CD14-positive monocyte (primary cell): Measurements from ENCODE around the gene IGSF8. TPM values are rescaled to one million over a fixed set of nuclear protein-coding genes. Genes with fewer than 3 reads are reported as not detected.

Experiments used
- DNase-seq, 3 donors: peaks; one replicate each; pipeline ENCODE4 v3.0.0-alpha.2; 2011 to 2022
- H2AFZ ChIP-seq: 2 replicates; pipeline ENCODE4 v1.6.0; 2012; ENCODE audit warnings: mild to moderate bottlenecking, low read depth, low read length, inconsistent platforms; ENCODE audit not compliant: insufficient read depth, poor library complexity, severe bottlenecking
- H3K27ac ChIP-seq, 2 donors: 1 replicate in 1 of 2; 2 replicates in 1 of 2; pipeline ENCODE4 v1.5.1; 2012 to 2013; ENCODE audit warnings: low read length in 2 of 2, control low read depth in 1 of 2, inconsistent platforms in 1 of 2, low read depth in 1 of 2, mild to moderate bottlenecking in 1 of 2
- H3K27me3 ChIP-seq, 2 donors: one replicate each; pipeline versions ENCODE4 v1.6.0 to v1.6.1; 2011 to 2013; ENCODE audit warnings: low read length in 2 of 2; ENCODE audit not compliant: control insufficient read depth in 2 of 2, insufficient read depth in 2 of 2
- H3K36me3 ChIP-seq, 2 donors: replicated peaks in 1 of 2; 1 replicate in 1 of 2; 2 replicates in 1 of 2; pipeline versions ENCODE4 v1.5.1 to v1.6.1; 2012 to 2013; ENCODE audit warnings: low read length in 2 of 2, control low read depth in 1 of 2, inconsistent platforms in 1 of 2, mild to moderate bottlenecking in 1 of 2; ENCODE audit not compliant: insufficient read depth in 2 of 2, control insufficient read depth in 1 of 2
- H3K4me1 ChIP-seq, 2 donors: 1 replicate in 1 of 2; 2 replicates in 1 of 2; pipeline versions ENCODE4 v1.5.1 to v1.6.1; 2012 to 2013; ENCODE audit warnings: low read length in 2 of 2, control low read depth in 1 of 2, inconsistent platforms in 1 of 2, mild to moderate bottlenecking in 1 of 2, moderate library complexity in 1 of 2; ENCODE audit not compliant: insufficient read depth in 2 of 2, control insufficient read depth in 1 of 2
- H3K4me2 ChIP-seq: replicated peaks from 2 replicates; pipeline ENCODE3; 2012; ENCODE audit warnings: low read length, moderate library complexity, mild to moderate bottlenecking; ENCODE audit not compliant: poor library complexity, severe bottlenecking; ENCODE audit errors: extremely low read depth
- H3K4me3 ChIP-seq, 3 experiments: fragments of 200-600 bp in 1 of 3; sonication (generic) in 1 of 3; replicated peaks in 1 of 3; 1 replicate in 2 of 3; 2 replicates in 1 of 3; pipeline ENCODE4 v1.5.1; 2011 to 2013; ENCODE audit warnings: low read length in 3 of 3, mild to moderate bottlenecking in 3 of 3, control low read depth in 2 of 3, low read depth in 2 of 3, inconsistent platforms in 1 of 3, moderate library complexity in 1 of 3
- H3K79me2 ChIP-seq: 2 replicates; pipeline ENCODE4 v1.6.0; 2012; ENCODE audit warnings: mild to moderate bottlenecking, control low read depth, inconsistent platforms, low read length, moderate library complexity; ENCODE audit not compliant: insufficient read depth
- H3K9ac ChIP-seq: 2 replicates; pipeline ENCODE4 v1.6.0; 2017; ENCODE audit warnings: low read length, mild to moderate bottlenecking; ENCODE audit not compliant: insufficient read depth, poor library complexity, severe bottlenecking
- H3K9me3 ChIP-seq, 2 donors: replicated peaks in 1 of 2; 1 replicate in 1 of 2; 2 replicates in 1 of 2; pipeline versions ENCODE4 v1.5.1 to v1.6.1; 2012 to 2013; ENCODE audit warnings: low read length in 2 of 2, control low read depth in 1 of 2; ENCODE audit not compliant: control insufficient read depth in 1 of 2, insufficient read depth in 1 of 2
- H4K20me1 ChIP-seq: 2 replicates; pipeline ENCODE4 v1.6.0; 2012; ENCODE audit warnings: mild to moderate bottlenecking, low read length, control low read depth, moderate library complexity; ENCODE audit not compliant: insufficient read depth
- H3K27ac Mint-ChIP-seq, 7 donors: one replicate each; pipeline ENCODE4 v1.8.0; 2020; ENCODE audit warnings: mild to moderate bottlenecking in 7 of 7, mixed read lengths in 7 of 7, moderate library complexity in 6 of 7, inconsistent platforms in 2 of 7
- H3K27me3 Mint-ChIP-seq, 3 donors: one replicate each; pipeline ENCODE4 v1.8.0; 2021 to 2022; ENCODE audit warnings: low read depth in 3 of 3, mild to moderate bottlenecking in 3 of 3, mixed read lengths in 3 of 3, moderate library complexity in 3 of 3, inconsistent platforms in 1 of 3
- H3K36me3 Mint-ChIP-seq, 2 donors: one replicate each; pipeline ENCODE4 v1.8.0; 2020; ENCODE audit warnings: mixed read lengths in 2 of 2, inconsistent platforms in 1 of 2, mild to moderate bottlenecking in 1 of 2
- H3K4me1 Mint-ChIP-seq: one replicate; pipeline ENCODE4 v1.8.0; 2020; ENCODE audit warnings: mild to moderate bottlenecking, mixed read lengths
- H3K4me3 Mint-ChIP-seq, 2 donors: one replicate each; pipeline ENCODE4 v1.8.0; 2020; ENCODE audit warnings: mild to moderate bottlenecking in 2 of 2, mixed read lengths in 2 of 2, moderate library complexity in 1 of 2
- H3K9me3 Mint-ChIP-seq, 7 donors: one replicate each; pipeline ENCODE4 v1.8.0; 2020 to 2022; ENCODE audit warnings: mixed read lengths in 7 of 7, mild to moderate bottlenecking in 6 of 7, moderate library complexity in 6 of 7, inconsistent platforms in 2 of 7
- CTCF ChIP-seq: fragments of 200-600 bp; IDR thresholded peaks from one replicate; pipeline ENCODE4 v1.8.0; 2022; ENCODE audit warnings: antibody characterized with exemption, mild to moderate bottlenecking
- WGBS: methylation state at CpG from one replicate; pipeline ENCODE4 v1.1.5; 2013; ENCODE audit warnings: missing lambda C conversion rate; ENCODE audit not compliant: insufficient coverage; 5-methylcytosine and 5-hydroxymethylcytosine counted together
- intact Hi-C, 2 donors: fragments of 100-400 bp; cut with micrococcal nuclease; formaldehyde crosslinking; loops; one replicate each; pipeline versions ENCODE4 v1.15.0 to v1.15.1; 2023
- polyA plus RNA-seq, 3 donors: library from polyadenylated mRNA; depleted of rRNA in 1 of 3; unstranded in 2 of 3; stranded (reverse) in 1 of 3; fragments of 300-500 nt in 2 of 3; fragments of >200 nt in 1 of 3; fragmentation: Illumina TruSeq in 2 of 3; gene quantifications; 1 replicate in 2 of 3; 2 replicates in 1 of 3; pipeline ENCODE4 v1.2.3, GENCODE V29; 2012 to 2021

The IGSF8 gene
- polyA plus RNA-seq, 3 donors = 9.6 to 23.9 (median 10.8) TPM

DNA sequence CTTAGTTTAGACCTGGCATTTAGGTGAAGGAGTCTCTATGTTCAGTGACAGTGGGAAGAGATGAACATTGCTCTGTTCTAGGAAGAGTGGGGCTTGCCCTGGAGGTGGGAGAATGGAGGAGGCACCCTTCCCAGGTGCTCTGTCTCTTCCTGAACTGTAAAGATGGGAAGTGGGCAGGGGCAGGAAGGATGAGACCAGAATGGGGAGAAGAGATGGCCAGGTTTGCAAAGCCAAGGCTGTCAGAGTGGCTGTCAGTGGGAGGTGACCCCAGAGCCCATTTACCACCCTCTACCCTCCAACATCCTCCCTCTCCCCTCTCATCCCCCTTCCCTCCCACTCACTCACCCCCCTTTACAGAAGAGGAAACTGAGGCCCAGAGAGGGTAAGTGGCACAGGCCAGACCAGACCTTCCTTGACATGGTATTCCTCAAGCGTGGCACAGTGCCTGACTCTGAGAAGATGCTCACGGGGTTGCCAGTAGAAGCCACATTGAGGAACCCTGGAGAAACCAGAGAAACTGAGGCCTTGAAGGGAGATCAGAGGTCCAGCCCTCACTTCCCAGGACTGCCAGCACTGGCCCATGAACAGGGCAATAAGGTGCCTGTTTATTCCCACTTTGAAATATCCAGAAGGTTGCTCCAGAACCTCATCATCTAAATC is 1.4 kb upstream of the IGSF8 start:
- H3K4me1 ChIP-seq = peaks cover 74 to 81% of the 10 kb centered on the region in 2 donors
- peaks cover 0 to 3% of the 10 kb centered on the region in 2 donors for H3K36me3 ChIP-seq
- H3K4me3 Mint-ChIP-seq = no peak overlapping the region
- TF ChIP-seq CTCF = no peak
- peak overlapping the region; percentile 79 for H3K4me2 ChIP-seq
- no peaks in the 10 kb centered on the region for H3K27me3 ChIP-seq
- peaks cover 3 to 8% (median 4%) of the 10 kb centered on the region in 3 donors for H3K27me3 Mint-ChIP-seq
- no peak for DNase-seq
- H3K4me1 Mint-ChIP-seq = peaks cover 66% of the 10 kb centered on the region
- no peaks in the 10 kb centered on the region for H3K9me3 Mint-ChIP-seq
- peak overlapping the region in 1 of 2 donors; percentile 87 for H3K27ac ChIP-seq
- peaks cover under 1 to 5% of the 10 kb centered on the region in 2 donors for H3K36me3 Mint-ChIP-seq
- 95% methylated on average over 2 of the region's 2 CpGs for WGBS
- H3K9me3 ChIP-seq = no peaks in the 10 kb centered on the region
- H2AFZ ChIP-seq = peak overlapping the region; percentile 82
- H3K79me2 ChIP-seq = no peaks in the 10 kb centered on the region
- H3K4me3 ChIP-seq = peak overlapping the region in 1 of 3 experiments; percentile 82
- H3K9ac ChIP-seq = peak overlapping the region; percentile 68
- H3K27ac Mint-ChIP-seq = peak overlapping the region; percentile 87 to 96 (median 92)
- intact Hi-C loops = loop anchor here (5.0 to 10.0 kb wide), 8 partner anchors 95 to 315 kb away; partner anchors contain the start of genes CASQ1 (in 1 of the 2), DUSP23 (in 1 of the 2), PEA15 (in 1 of the 2) and PEX19 (in 1 of the 2)
- H4K20me1 ChIP-seq = peaks cover 3% of the 10 kb centered on the region

DNA sequence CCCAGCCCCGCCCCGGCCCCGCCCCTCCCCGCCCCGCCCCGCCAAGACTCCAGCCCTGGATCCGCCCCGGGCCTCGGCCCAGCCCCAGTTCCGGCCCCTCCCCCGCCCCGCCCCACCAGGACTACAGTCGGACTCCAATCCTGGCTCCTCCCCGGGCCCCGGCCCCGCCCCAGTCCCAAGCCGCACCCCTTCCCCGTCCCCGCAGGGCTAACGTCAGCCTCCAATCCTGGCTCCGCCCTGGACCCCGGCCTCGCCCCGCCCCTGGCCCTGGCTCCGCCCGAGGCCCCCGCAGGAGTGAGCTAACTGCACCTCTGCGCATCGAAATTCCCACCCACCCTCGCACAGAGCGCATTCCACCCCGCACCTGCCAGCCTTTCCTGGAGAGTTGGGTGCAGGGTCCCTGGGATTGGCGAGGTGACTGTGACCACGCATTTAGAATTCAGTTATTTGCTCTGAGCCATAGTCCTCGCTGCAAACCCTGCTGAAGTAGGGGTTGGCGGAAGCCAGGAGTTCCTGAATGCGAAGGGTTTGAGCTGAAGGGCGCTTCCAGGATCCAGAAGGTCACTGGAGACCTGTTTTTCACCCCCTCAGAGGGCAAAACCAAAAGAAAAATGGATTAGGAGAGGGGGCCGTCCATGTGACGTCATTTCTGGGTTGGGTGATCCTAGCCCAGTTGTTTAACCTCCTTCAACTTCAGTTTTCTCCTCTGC is 588 bp upstream of the IGSF8 start:
- H3K9me3 ChIP-seq = no peaks in the 10 kb centered on the region
- no peaks in the 10 kb centered on the region for H3K27me3 ChIP-seq
- peak overlapping the region; percentile 87 to 96 (median 92) for H3K27ac Mint-ChIP-seq
- WGBS = 1% methylated on average over 21 of the region's 40 CpGs
- DNase-seq = peak; percentile 91 to 93 (median 93)
- peaks cover 58% of the 10 kb centered on the region for H3K4me1 Mint-ChIP-seq
- peaks cover 6 to 7% of the 10 kb centered on the region in 2 donors for H3K36me3 Mint-ChIP-seq
- no peak for TF ChIP-seq CTCF
- H3K27ac ChIP-seq = peak overlapping the region; percentile 81 to 87
- H3K4me2 ChIP-seq = peak overlapping the region; percentile 79
- peak overlapping the region; percentile 80 to 86 for H3K4me3 Mint-ChIP-seq
- peak overlapping the region; percentile 48 to 82 (median 52) for H3K4me3 ChIP-seq
- peaks cover 0 to 11% of the 10 kb centered on the region in 2 donors for H3K36me3 ChIP-seq
- H3K9ac ChIP-seq = peak overlapping the region; percentile 68
- H3K79me2 ChIP-seq = no peaks in the 10 kb centered on the region
- intact Hi-C loops = loop anchor here (5.0 to 10.0 kb wide), 3 partner anchors 108 to 314 kb away; partner anchors contain the start of genes DUSP23 (in 1 of the 2) and PEA15 (in 1 of the 2)
- H3K4me1 ChIP-seq = peaks cover 66 to 72% of the 10 kb centered on the region in 2 donors
- H3K9me3 Mint-ChIP-seq = no peaks in the 10 kb centered on the region
- peaks cover 3 to 10% (median 4%) of the 10 kb centered on the region in 3 donors for H3K27me3 Mint-ChIP-seq
- peak overlapping the region; percentile 82 for H2AFZ ChIP-seq
- H4K20me1 ChIP-seq = peaks cover 3% of the 10 kb centered on the region
